ENCODE measurements around the gene NDST4. TPM values are rescaled to one million over a fixed set of nuclear protein-coding genes. Genes with fewer than 3 reads are reported as not detected.

The NDST4 gene
- total and polyA plus RNA-seq, 11 donors: not detected

GRCh38 chr4:114945616-114946015, 167.8 kb downstream of the NDST4 start:
- DNase-seq (no peak), ATAC-seq (no peak)
- Histone ChIP-seq H3K4me3 (no peak overlapping the region), H3K4me1 (no peaks in the 10 kb centered on the region), H3K27ac (no peak overlapping the region), H3K36me3 (no peaks in the 10 kb centered on the region), H3K27me3 (no peaks in the 10 kb centered on the region), H3K9me3 (no peaks in the 10 kb centered on the region)
- 69 to 90% (median 81%) methylated on average over 1 of the region's 1 CpG for WGBS, 4 donors
- intact Hi-C loops (cut with DNase I): no loop called here
- TF ChIP-seq CTCF (IDR thresholded peaks at IDR 0.05): no peak
- TF ChIP-seq POLR2A (IDR thresholded peaks at IDR 0.05): no peak

- Histone ChIP-seq H3K27me3 (no peaks in the 10 kb centered on the region), H3K36me3 (no peaks in the 10 kb centered on the region), H3K9me3 (no peaks in the 10 kb centered on the region), H3K4me1 (no peaks in the 10 kb centered on the region), H3K4me3 (no peak overlapping the region), H3K27ac (no peak overlapping the region)
- no peak for TF ChIP-seq CTCF (IDR thresholded peaks at IDR 0.05)
- TF ChIP-seq POLR2A (IDR thresholded peaks at IDR 0.05): no peak
- DNase-seq (no peak), ATAC-seq (no peak)
- WGBS, 4 donors: 59 to 80% (median 62%) methylated on average over 2 of the region's 2 CpGs
- intact Hi-C loops (cut with DNase I): no loop called here
These were observed 171.9 kb downstream of the NDST4 start for GRCh38 chr4:114941503-114941902.

GRCh38 chr4:114927881-114928280, 185.5 kb downstream of the NDST4 start:
- intact Hi-C loops (cut with DNase I): no loop called here
- peaks cover 0 to 8% (median 0%) of the 10 kb centered on the region in 12 donors for H3K9me3 ChIP-seq
- ATAC-seq: no peak
- no peak for TF ChIP-seq POLR2A (IDR thresholded peaks at IDR 0.05)
- no peak for TF ChIP-seq CTCF (IDR thresholded peaks at IDR 0.05)
- H3K27ac ChIP-seq: no peak overlapping the region
- no peaks in the 10 kb centered on the region for H3K36me3 ChIP-seq
- peaks cover 0 to 5% (median 0%) of the 10 kb centered on the region in 9 donors for H3K27me3 ChIP-seq
- WGBS, 4 donors: 91 to 98% (median 94%) methylated on average over 2 of the region's 2 CpGs
- no peak for DNase-seq
- H3K4me1 ChIP-seq: no peaks in the 10 kb centered on the region
- H3K4me3 ChIP-seq: no peak overlapping the region

- no peaks in the 10 kb centered on the region for H3K36me3 ChIP-seq
- no peak for DNase-seq
- no peak for TF ChIP-seq CTCF (IDR thresholded peaks at IDR 0.05)
- no peak for TF ChIP-seq POLR2A (IDR thresholded peaks at IDR 0.05)
- no peaks in the 10 kb centered on the region for H3K4me1 ChIP-seq
- H3K9me3 ChIP-seq: no peaks in the 10 kb centered on the region
- peaks cover 0 to 5% (median 0%) of the 10 kb centered on the region in 9 donors for H3K27me3 ChIP-seq
- H3K4me3 ChIP-seq: no peak overlapping the region
- intact Hi-C loops (cut with DNase I): no loop called here
- no peak overlapping the region for H3K27ac ChIP-seq
- no peak for ATAC-seq
These were observed 186.8 kb downstream of the NDST4 start for GRCh38 chr4:114926583-114926982.
